Activated CD8-positive, alpha-beta memory T cell treated with anti-CD3 and anti-CD28 coated beads for 48 hours (primary cell): ENCODE results near the gene RPS25.
A peak's percentile ranks its signal among the peaks of the same experiment; 100 is the strongest.
"Not testable (repeated sequence)": the region's sequence is repeated elsewhere in the genome, so short reads cannot be mapped to it uniquely, and the experiment has no call there.

ENCODE experiments used
- DNase-seq, 3 experiments: peaks; one replicate each; pipeline ENCODE4 v3.0.0-alpha.2; 2020; ENCODE audit warnings: low read depth in 2 of 3, low spot score in 2 of 3

Gene RPS25

GRCh38 chr11:119018074-119018938 is at the start of gene RPS25, which contains the start of gene TRAPPC4:
Gene RPS25 (minus strand): TSS chr11:119018343. CDS start chr11:119018284, 59 bp downstream.
Gene TRAPPC4 (plus strand): TSS chr11:119018766. CDS start chr11:119018796, 30 bp downstream.
- DNase-seq: peak; percentile 72 to 84 (median 77)

GRCh38 chr11:119067371-119068222 is 49.5 kb upstream of the RPS25 start, which contains the start of gene VPS11:
Gene VPS11 (plus strand): TSS chr11:119067818. CDS start chr11:119067824, 6 bp downstream.
- peak; percentile 93 to 95 (median 94) for DNase-seq

- no peak for DNase-seq
Observed at GRCh38 chr11:119065369-119065768, 47.2 kb upstream of the RPS25 start.

- no peak for DNase-seq
Observed at GRCh38 chr11:119062779-119063178, 44.6 kb upstream of the RPS25 start.

- no peak for DNase-seq
Observed at GRCh38 chr11:119061256-119061655, 43.1 kb upstream of the RPS25 start.

GRCh38 chr11:119059128-119059527 is 41.0 kb upstream of the RPS25 start:
- DNase-seq: not testable (repeated sequence)

- DNase-seq: peak; percentile 96 to 98 (median 98)
Observed at GRCh38 chr11:119057000-119057769, 39.0 kb upstream of the RPS25 start, which contains the start of gene HYOU1. Gene HYOU1 (minus strand): TSS chr11:119057205. CDS start chr11:119056160, 1,045 bp downstream.

- peak in 2 of 3 experiments; percentile 16 to 23 for DNase-seq
Observed at GRCh38 chr11:119056421-119056999, 38.4 kb upstream of the RPS25 start.

GRCh38 chr11:119055901-119056300 is 37.8 kb upstream of the RPS25 start:
- DNase-seq: no peak

- no peak for DNase-seq
Observed at GRCh38 chr11:119054418-119054817, 36.3 kb upstream of the RPS25 start.

GRCh38 chr11:119052163-119052814 is 34.1 kb upstream of the RPS25 start:
- DNase-seq: no peak

- DNase-seq: no peak
Observed at GRCh38 chr11:119051440-119052162, 33.5 kb upstream of the RPS25 start.

- no peak for DNase-seq
Observed at GRCh38 chr11:119049081-119049480, 30.9 kb upstream of the RPS25 start.

- DNase-seq: no peak
Observed at GRCh38 chr11:119048644-119049043, 30.5 kb upstream of the RPS25 start.

- DNase-seq: no peak
Observed at GRCh38 chr11:119047205-119047604, 29.1 kb upstream of the RPS25 start.

GRCh38 chr11:119046489-119046888 is 28.3 kb upstream of the RPS25 start:
- no peak for DNase-seq

- DNase-seq: no peak
Observed at GRCh38 chr11:119044708-119045107, 26.6 kb upstream of the RPS25 start.

- no peak for DNase-seq
Observed at GRCh38 chr11:119042927-119043326, 24.8 kb upstream of the RPS25 start.

GRCh38 chr11:119041821-119042514 is 23.8 kb upstream of the RPS25 start:
- DNase-seq: no peak
